HPDE6-E6E7 (cell line): ENCODE results near the gene BACH1.
A peak's percentile ranks its signal among the peaks of the same experiment; 100 is the strongest.

Experiments used
- DNase-seq: peaks from one replicate; pipeline ENCODE4 v3.0.0; 2011; ENCODE audit warnings: missing footprints; ENCODE audit errors: extremely low spot score

BACH1 gene

DNA sequence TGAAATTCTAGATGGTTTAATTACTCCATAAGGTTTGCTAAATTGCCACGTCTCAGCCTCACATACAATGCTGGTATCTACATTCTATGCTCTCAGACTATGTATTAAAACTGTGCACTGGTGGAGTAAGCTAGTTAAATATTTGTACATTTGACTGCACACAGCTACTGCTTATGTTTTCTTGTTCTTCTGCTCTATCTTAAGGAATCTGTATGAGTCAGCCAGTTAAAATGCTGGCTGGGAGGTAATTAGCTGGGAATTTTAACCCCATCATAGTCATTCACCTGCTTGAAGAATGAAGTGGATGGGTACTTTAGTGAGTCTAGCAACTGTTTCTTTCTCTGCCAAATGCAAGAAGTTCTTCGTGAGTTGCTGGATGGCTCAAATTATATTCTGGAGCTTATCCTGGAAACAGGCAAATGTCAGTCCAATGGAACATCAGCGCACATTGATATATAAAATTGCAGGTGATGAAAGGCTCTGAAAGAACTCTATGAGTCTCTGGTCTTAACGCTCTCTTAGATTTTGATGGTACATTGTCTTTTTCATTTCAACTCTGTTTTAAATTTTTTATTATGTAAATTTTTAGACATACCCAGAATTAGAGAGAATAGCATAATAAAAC, 83.4 kb downstream of the BACH1 start:
- DNase-seq: peak; percentile 43

DNA sequence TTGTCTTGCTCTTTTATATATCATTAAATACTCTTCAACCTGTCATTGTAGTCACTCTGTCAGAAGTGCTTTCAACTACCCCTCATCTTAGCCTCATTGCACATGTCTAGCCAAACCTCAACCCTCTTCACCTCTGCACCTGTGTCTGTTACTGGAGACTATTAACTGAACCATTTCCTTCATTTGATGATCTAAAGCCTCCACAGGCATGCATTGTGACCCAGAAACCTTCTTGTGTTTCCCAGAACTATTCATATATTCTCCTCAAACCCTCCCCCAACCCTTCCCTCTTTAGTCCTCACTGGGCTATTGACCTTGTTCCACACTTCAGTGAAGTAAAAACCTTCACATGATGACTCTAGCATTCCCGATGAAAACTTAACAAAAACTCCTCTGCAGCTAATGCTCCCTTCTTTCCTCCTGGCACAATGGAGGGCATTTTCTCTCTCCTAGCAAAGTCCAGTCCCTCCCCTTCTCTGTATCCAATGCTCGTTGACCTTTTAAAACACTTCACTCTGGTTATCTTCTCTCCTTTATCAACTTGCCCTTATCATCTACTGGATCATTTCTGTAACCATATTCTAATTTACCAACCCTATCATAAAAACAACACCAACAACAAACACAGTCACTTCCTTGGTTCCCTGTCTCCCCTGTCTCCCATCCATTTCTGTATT, 86.1 kb downstream of the BACH1 start:
- no peak for DNase-seq

DNA sequence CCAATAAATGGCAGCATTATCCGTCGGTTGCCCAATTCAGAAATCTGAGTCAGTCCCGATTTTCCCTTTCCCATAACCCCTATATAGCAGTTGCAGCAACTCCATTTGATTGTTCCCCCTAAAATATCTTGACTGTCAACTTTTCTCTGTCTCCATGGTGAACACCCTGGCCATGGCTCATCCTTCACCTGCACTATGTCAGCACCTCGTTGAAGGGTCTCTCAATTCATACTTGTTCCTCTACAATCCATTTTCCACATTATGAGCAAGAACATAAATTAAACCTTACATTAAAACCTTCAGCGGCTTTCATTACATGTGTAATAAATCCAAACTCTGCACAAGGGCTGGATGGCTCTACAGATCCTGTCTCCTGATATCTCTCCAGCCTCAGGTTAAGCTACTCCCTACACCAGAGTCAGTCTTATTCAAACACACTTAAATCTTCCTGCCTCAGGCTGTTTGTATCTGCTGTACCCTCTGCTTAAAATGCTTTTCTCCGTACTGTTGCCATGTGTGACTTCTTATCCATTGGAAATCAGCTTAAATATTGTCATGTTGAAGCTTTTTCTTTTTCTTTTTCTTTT, 87.3 kb downstream of the BACH1 start:
- DNase-seq: no peak

DNA sequence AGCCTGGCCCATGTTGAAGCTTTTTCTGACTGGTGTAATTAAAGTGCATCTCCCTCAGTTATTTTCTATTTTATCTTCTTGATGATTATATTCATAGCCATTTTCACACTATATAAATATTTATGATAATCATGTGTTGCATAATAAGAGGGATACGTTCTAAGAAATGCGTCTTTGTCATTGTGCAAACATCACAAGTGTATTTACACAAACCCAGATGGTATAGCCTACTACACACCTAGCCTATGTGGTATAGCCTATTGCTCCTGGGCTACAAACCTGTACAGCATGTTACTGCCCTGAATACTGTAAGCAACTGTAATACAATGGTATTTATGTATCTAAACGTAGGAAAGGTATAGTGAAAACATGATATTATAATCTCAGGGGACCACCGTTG, 88.1 kb downstream of the BACH1 start:
- DNase-seq: no peak

DNA sequence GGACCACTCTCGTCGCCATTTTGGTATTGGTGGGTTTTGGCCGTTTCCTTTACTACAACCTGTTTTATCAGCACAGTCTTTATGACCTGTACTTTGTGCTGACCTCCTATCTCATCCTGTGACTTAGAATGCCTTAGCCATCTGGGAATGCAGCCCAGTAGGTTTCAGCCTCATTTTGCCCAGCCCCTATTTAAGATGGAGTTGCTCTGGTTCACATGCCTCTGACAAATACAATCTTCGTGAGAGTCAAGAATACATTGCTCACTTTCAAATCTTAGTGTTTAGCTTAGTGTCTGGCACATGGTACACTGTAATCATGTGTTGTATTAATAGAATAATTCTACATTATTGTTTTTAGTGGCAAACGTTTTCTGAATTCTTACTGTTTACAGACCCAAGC, 88.9 kb downstream of the BACH1 start:
- no peak for DNase-seq

DNA sequence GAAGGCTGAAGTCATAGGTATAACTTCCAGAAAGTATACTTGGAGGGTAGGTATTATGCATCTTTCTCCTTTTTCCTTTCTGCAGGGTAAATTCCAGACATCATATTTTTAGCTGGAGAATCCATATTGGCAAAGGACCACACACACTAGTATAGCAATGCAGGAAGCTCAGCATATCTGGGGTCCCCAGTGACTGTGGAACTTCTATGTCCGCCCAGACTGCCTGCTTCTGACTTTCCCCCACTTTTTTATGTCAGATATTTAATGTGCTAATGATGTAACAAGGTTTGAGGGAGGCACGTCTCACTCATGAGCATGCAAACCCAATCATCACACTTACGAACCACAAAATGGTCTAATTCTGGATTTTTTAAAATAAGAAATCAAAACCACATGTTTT, 90.4 kb downstream of the BACH1 start:
- DNase-seq: no peak

DNA sequence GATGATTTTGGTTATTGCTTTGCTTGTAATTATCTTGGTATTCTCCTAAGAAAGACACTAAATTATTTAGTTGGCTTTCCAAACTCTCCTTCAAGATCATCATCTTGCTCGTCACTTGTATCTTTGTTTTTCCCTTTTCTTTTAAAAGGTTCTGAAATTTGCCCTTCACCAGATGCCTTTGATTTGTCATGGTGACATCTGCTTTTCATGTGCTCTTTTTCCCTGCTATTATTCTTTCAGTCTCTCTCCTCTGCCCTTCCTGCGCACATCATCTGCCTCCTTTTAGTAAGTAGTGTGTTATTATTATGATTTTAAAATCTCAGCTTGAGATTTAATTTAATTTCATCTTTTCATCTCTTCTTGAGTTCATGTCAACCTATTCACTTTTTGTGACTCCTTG, 92.1 kb downstream of the BACH1 start:
- no peak for DNase-seq

DNA sequence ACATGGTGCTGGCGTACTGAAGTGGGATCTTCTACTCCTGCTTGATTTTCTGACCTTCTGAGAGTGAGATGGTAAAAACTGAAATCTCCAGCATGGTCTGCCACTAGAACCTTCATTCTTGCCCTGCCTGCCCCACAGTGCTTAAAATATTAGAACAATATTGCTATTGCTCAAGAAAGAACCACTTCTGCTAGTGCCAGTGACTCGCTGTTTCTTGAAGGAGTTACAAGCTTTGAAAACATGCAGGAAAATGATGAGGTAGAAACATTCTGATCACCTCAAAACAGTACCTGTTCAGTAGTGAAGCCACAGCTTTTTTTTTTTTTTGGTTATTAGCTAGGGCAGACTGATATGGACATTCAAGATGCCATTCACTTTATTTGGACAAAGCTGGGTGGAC, 95.3 kb downstream of the BACH1 start:
- no peak for DNase-seq
